ENCODE measurements around the gene UQCC5.

UQCC5 gene

GRCh38 chr3:52570076-52570475 lies 33.7 kb downstream of the UQCC5 start:
- DNase-seq (ENCODE audit: low read depth, low spot score) = no peak

- no peak for DNase-seq (ENCODE audit: low read depth, low spot score)
These were observed 35.8 kb downstream of the UQCC5 start for GRCh38 chr3:52572221-52572620.

GRCh38 chr3:52574056-52574965 lies 37.9 kb downstream of the UQCC5 start:
- no peak for DNase-seq (ENCODE audit: low read depth, low spot score)

Measured in smooth muscle cell of the brain vasculature (primary cell).